Sigmoid colon (tissue), 4 donors: ENCODE measurements around the gene TMEM43.

Experiments used
- EP300 ChIP-seq, 4 donors: sonication (generic); formaldehyde crosslinking; IDR thresholded peaks; one replicate each; pipeline ENCODE4 v1.6.1; 2017; ENCODE audit warnings: antibody characterized with exemption in 4 of 4
- TF ChIP-seq, protein P1 (sequence below), 4 experiments: fragments of 450-650 bp in 3 of 4; fragments of 200-600 bp in 1 of 4; IDR thresholded peaks; one replicate each; pipeline ENCODE4 v1.5.1; 2016 to 2019; ENCODE audit warnings: antibody characterized with exemption in 4 of 4, mild to moderate bottlenecking in 3 of 4, moderate library complexity in 2 of 4

DNA sequence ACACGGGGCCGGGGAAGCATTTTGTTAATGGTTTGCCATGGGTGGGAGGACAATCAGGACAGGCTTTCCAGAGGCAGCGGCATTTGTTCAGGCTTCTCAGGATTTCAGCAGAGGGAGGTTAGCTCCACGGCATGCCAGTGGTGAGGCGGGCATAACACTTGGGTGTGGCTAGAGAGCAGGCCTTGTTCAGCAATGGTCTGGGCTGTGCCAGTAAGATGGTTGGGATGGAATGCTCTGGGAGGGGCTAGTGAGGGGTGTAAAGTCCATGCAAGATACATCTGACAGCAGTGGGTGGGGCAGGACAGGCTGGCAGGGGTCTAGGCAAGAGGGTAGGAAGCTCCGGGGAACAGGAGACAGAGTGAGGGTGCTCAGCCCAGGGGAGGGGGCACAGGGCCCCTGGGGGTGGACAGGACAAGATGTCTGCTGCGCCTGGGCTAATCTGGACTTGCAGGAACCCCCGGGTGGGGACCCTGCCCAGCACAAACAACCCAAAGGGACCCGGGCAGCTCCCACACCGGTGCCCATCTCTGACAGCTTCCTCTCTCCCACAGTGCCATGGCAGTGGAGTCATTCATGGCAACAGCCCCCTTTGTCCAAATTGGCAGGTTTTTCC, 8.4 kb downstream of the TMEM43 start:
- TF ChIP-seq, protein P1, sequence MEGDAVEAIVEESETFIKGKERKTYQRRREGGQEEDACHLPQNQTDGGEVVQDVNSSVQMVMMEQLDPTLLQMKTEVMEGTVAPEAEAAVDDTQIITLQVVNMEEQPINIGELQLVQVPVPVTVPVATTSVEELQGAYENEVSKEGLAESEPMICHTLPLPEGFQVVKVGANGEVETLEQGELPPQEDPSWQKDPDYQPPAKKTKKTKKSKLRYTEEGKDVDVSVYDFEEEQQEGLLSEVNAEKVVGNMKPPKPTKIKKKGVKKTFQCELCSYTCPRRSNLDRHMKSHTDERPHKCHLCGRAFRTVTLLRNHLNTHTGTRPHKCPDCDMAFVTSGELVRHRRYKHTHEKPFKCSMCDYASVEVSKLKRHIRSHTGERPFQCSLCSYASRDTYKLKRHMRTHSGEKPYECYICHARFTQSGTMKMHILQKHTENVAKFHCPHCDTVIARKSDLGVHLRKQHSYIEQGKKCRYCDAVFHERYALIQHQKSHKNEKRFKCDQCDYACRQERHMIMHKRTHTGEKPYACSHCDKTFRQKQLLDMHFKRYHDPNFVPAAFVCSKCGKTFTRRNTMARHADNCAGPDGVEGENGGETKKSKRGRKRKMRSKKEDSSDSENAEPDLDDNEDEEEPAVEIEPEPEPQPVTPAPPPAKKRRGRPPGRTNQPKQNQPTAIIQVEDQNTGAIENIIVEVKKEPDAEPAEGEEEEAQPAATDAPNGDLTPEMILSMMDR (IDR thresholded peaks at IDR 0.05) = no peak
- TF ChIP-seq EP300 (IDR thresholded peaks at IDR 0.05) = no peak
